Right lobe of liver (tissue), 6 donors: Measurements from ENCODE around the gene ZNF816. TPM values are rescaled to one million over a fixed set of nuclear protein-coding genes. Genes with fewer than 3 reads are reported as not detected.

Experiments
- ATAC-seq, 4 donors: fragments of 200-7000 bp; cut with Tn5 transposase; one replicate each; pipeline ENCODE4 v1.9.1; 2020; ENCODE audit warnings: mild to moderate bottlenecking in 4 of 4, moderate library complexity in 4 of 4
- DNase-seq, 3 donors: peaks; one replicate each; pipeline ENCODE4 v3.0.0-alpha.2; 2020
- H3K27ac ChIP-seq, 3 donors: fragments of 200-600 bp; one replicate each; pipeline ENCODE4 v1.8.0; 2022
- H3K27me3 ChIP-seq, 2 donors: fragments of 200-600 bp; one replicate each; pipeline ENCODE4 v1.8.0; 2022
- H3K36me3 ChIP-seq, 4 donors: fragments of 200-600 bp; sonication (generic) in 1 of 4; one replicate each; pipeline versions ENCODE4 v1.5.1 to v1.8.0; 2017 to 2022; ENCODE audit warnings: control low read depth in 1 of 4
- H3K4me1 ChIP-seq, 4 donors: fragments of 200-600 bp; sonication (generic) in 1 of 4; one replicate each; pipeline versions ENCODE4 v1.5.1 to v1.8.0; 2017 to 2022; ENCODE audit warnings: control low read depth in 1 of 4
- H3K4me3 ChIP-seq, 3 donors: fragments of 200-600 bp; one replicate each; pipeline ENCODE4 v1.8.0; 2022
- H3K9me3 ChIP-seq, 4 donors: fragments of 200-600 bp; sonication (generic) in 1 of 4; one replicate each; pipeline versions ENCODE4 v1.5.1 to v1.8.0; 2017 to 2022; ENCODE audit warnings: control low read depth in 1 of 4
- CTCF ChIP-seq, 4 donors: fragments of 200-600 bp in 3 of 4; fragments of 450-650 bp in 1 of 4; IDR thresholded peaks; one replicate each; pipeline versions ENCODE4 v1.5.1 to v1.8.0; 2016 to 2022; ENCODE audit warnings: antibody characterized with exemption in 4 of 4, mild to moderate bottlenecking in 2 of 4
- POLR2A ChIP-seq: fragments of 450-650 bp; IDR thresholded peaks from one replicate; pipeline ENCODE4 v1.6.1; 2017; ENCODE audit warnings: antibody characterized with exemption, mild to moderate bottlenecking
- WGBS: methylation state at CpG from one replicate; pipeline ENCODE4 v1.1.6; 2018; ENCODE audit warnings: low coverage, low lambda C conversion rate; ENCODE audit not compliant: insufficient coverage; ENCODE audit errors: missing lambda C conversion rate; 5-methylcytosine and 5-hydroxymethylcytosine counted together
- intact Hi-C, 2 donors: fragments of 100-400 bp; cut with DNase I; formaldehyde crosslinking; loops; one replicate each; pipeline versions ENCODE4 v1.11.2 to v1.14.1; 2022
- total RNA-seq, 6 experiments: library from RNA; depleted of rRNA in 2 of 6; stranded (reverse); fragments of >200 nt in 2 of 6; fragmentation: NEBNext Ultra II Directional in 3 of 6; extraction: Animal tissue kit (Norgen Biotek cat#: 25700) in 3 of 6; gene quantifications; one replicate each; pipeline versions ENCODE4 v1.1.0 to v1.2.4, GENCODE V29; 2016 to 2023
- donor health status: DM: no; HTN: yes; CAD: no.
- donor health status: DM: no; HTN: no; CAD: no.
- donor health status: DM: no; HTN: no; CAD: no.
- donor health status: DM: no; HTN: yes; CAD: no.
- donor health status: DM: no; HTN: yes; CAD: no.

ZNF816 gene
- total RNA-seq, 6 experiments from 2014 or later: 0.68 to 3.5 (median 1.9) TPM

- no peaks in the 10 kb centered on the region for H3K9me3 ChIP-seq
- intact Hi-C loops: no loop called here
- H3K27me3 ChIP-seq: no peaks in the 10 kb centered on the region
- H3K4me1 ChIP-seq: no peaks in the 10 kb centered on the region
- no peak overlapping the region for H3K4me3 ChIP-seq
- 86% methylated on average over 6 of the region's 7 CpGs for WGBS
- no peak for DNase-seq
- H3K27ac ChIP-seq: no peak overlapping the region
- no peak for ATAC-seq
- no peaks in the 10 kb centered on the region for H3K36me3 ChIP-seq
- no peak for TF ChIP-seq POLR2A
- TF ChIP-seq CTCF (IDR thresholded peaks at IDR 0.05): no peak
Measured at GRCh38 chr19:52995711-52996110, 33.0 kb upstream of the ZNF816 start.

DNA sequence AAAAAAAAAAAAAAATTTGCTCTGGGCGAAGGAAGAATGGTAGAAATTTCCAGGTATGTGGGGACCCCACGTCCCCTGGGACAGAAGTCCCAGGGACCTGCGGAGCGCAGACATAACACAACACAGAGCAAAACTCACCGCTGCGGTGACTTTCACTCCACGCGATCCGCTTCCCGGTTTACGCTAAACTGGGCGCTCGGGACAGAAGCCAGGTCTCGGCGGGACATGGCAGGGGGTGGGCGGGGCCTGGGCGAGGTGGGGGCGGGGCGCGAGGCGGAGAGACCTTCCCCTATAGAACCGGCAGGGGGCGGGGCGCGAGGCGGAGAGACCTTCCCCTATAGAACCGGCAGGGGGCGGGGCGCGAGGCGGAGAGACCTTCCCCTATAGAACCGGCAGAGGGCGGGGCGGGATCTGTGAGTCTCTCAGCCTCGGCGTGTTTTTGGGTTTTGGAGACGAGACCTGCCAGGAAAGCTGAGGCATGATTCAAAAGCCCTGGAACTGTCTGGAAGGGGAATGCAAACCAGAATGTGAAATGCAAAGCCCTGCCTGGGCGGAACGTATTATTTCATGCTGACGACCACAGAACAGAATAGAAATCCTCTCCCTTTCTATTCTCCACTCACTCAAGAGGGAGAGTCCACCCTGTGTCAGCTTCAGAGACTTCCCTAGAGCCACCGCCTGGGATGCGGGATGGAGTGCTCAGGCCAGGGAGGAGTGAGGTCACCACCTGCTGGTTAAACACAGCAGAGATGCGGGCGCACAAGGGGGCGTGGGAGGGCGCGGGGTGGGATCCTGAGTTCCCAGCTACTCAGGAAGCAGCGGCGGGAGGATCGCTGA, 30.9 kb upstream of the ZNF816 start:
- DNase-seq (peak; percentile 56 to 66 (median 60)), ATAC-seq (peak; percentile 79 to 97 (median 94))
- intact Hi-C loops: no loop called here
- H3K9me3 ChIP-seq: no peaks in the 10 kb centered on the region
- TF ChIP-seq CTCF (IDR thresholded peaks at IDR 0.05): peak; percentile 11 to 44 (median 38)
- no peak for TF ChIP-seq POLR2A
- no peaks in the 10 kb centered on the region for H3K27me3 ChIP-seq
- H3K27ac ChIP-seq: no peak overlapping the region
- H3K36me3 ChIP-seq: no peaks in the 10 kb centered on the region
- H3K4me1 ChIP-seq: no peaks in the 10 kb centered on the region
- H3K4me3 ChIP-seq: peak overlapping the region; percentile 18 to 36 (median 29)
- 7% methylated on average over 19 of the region's 50 CpGs for WGBS

GRCh38 chr19:52992109-52993004, 29.7 kb upstream of the ZNF816 start:
- 30% methylated on average over 19 of the region's 26 CpGs for WGBS
- H3K27me3 ChIP-seq: no peaks in the 10 kb centered on the region
- ATAC-seq (peak in 2 of 4 donors; percentile 32 to 40), DNase-seq (peak in 1 of 3 donors; percentile 26)
- intact Hi-C loops: no loop called here
- no peak overlapping the region for H3K27ac ChIP-seq
- H3K9me3 ChIP-seq: no peaks in the 10 kb centered on the region
- H3K36me3 ChIP-seq: no peaks in the 10 kb centered on the region
- H3K4me3 ChIP-seq: peak overlapping the region; percentile 14 to 36 (median 21)
- H3K4me1 ChIP-seq: no peaks in the 10 kb centered on the region
- TF ChIP-seq CTCF (IDR thresholded peaks at IDR 0.05) (no peak), POLR2A (no peak)

- H3K27me3 ChIP-seq: no peaks in the 10 kb centered on the region
- TF ChIP-seq CTCF (IDR thresholded peaks at IDR 0.05) (no peak), POLR2A (no peak)
- intact Hi-C loops: no loop called here
- no peaks in the 10 kb centered on the region for H3K9me3 ChIP-seq
- no peaks in the 10 kb centered on the region for H3K36me3 ChIP-seq
- 92% methylated on average over 2 of the region's 2 CpGs for WGBS
- DNase-seq (no peak), ATAC-seq (no peak)
- H3K4me1 ChIP-seq: no peaks in the 10 kb centered on the region
- no peak overlapping the region for H3K27ac ChIP-seq
- H3K4me3 ChIP-seq: no peak overlapping the region
Measured at GRCh38 chr19:52991484-52991883, 28.8 kb upstream of the ZNF816 start.
